Measurements from ENCODE around the gene NKG7.

NKG7 gene

GRCh38 chr19:51380379-51380778, 7.9 kb upstream of the NKG7 start:
- DNase-seq: no peak
- H3K36me3 ChIP-seq (ENCODE audit: control insufficient read depth in 1 of 2, insufficient read depth in 2 of 2, low read depth in 1 of 2, low read length in 2 of 2): no peaks in the 10 kb centered on the region
- no peaks in the 10 kb centered on the region for H3K9me3 ChIP-seq (ENCODE audit: control insufficient read depth, low read length)
- H2BK15ac ChIP-seq (ENCODE audit: low read depth, poor library complexity, severe bottlenecking): no peak overlapping the region
- no peaks in the 10 kb centered on the region for H3K4me1 ChIP-seq (ENCODE audit: control insufficient read depth, insufficient read depth, low read depth, low read length)
- no peak overlapping the region for H2AFZ ChIP-seq (ENCODE audit: low read depth, low read length)
- H2AK5ac ChIP-seq (ENCODE audit: low read length, severe bottlenecking): no peak overlapping the region
- no peak overlapping the region for H4K91ac ChIP-seq (ENCODE audit: low read length)
- no peak overlapping the region for H3K9ac ChIP-seq (ENCODE audit: low read length)
- no peaks in the 10 kb centered on the region for H3K27me3 ChIP-seq (ENCODE audit: control insufficient read depth in 1 of 2, insufficient read depth in 1 of 2, low read length in 2 of 2)
- H3K4me3 ChIP-seq (ENCODE audit: insufficient read depth in 1 of 2, low read depth in 1 of 2, low read length in 2 of 2): no peak overlapping the region
- H2BK12ac ChIP-seq (ENCODE audit: low read length in 2 of 2): no peak overlapping the region
- no peak overlapping the region for H2BK5ac ChIP-seq (ENCODE audit: low read depth, low read length, poor library complexity, severe bottlenecking)
- H3K4me2 ChIP-seq (ENCODE audit: low read length, poor library complexity, severe bottlenecking): no peak overlapping the region
- H3K14ac ChIP-seq (ENCODE audit: low read length in 2 of 2): no peak overlapping the region
- H4K8ac ChIP-seq (ENCODE audit: low read length): no peak overlapping the region
- no peak overlapping the region for H3K23ac ChIP-seq (ENCODE audit: low read length in 2 of 2)
- no peak overlapping the region for H3K27ac ChIP-seq (ENCODE audit: low read length, poor library complexity, severe bottlenecking)
- H3K79me1 ChIP-seq (replicated peaks; ENCODE audit: low read length, poor library complexity, severe bottlenecking): no peaks in the 10 kb centered on the region
- no peak overlapping the region for H3K4ac ChIP-seq (ENCODE audit: low read depth in 1 of 2, low read length in 2 of 2)
- no peak overlapping the region for H2BK120ac ChIP-seq (ENCODE audit: low read depth, low read length)
- 96% methylated on average over 9 of the region's 9 CpGs for WGBS
- no peak overlapping the region for H3K18ac ChIP-seq (ENCODE audit: low read depth in 1 of 2, low read length in 2 of 2)

GRCh38 chr19:51377422-51377821, 5.0 kb upstream of the NKG7 start:
- H3K4me2 ChIP-seq (ENCODE audit: low read length, poor library complexity, severe bottlenecking): no peak overlapping the region
- no peak overlapping the region for H3K9ac ChIP-seq (ENCODE audit: low read length)
- H3K4me1 ChIP-seq (ENCODE audit: control insufficient read depth, insufficient read depth, low read depth, low read length): no peaks in the 10 kb centered on the region
- no peak overlapping the region for H2BK5ac ChIP-seq (ENCODE audit: low read depth, low read length, poor library complexity, severe bottlenecking)
- DNase-seq: no peak
- no peaks in the 10 kb centered on the region for H3K9me3 ChIP-seq (ENCODE audit: control insufficient read depth, low read length)
- H3K27me3 ChIP-seq (ENCODE audit: control insufficient read depth in 1 of 2, insufficient read depth in 1 of 2, low read length in 2 of 2): peaks cover 0 to 6% of the 10 kb centered on the region in 2 experiments
- no peak overlapping the region for H2AK5ac ChIP-seq (ENCODE audit: low read length, severe bottlenecking)
- H3K14ac ChIP-seq (ENCODE audit: low read length in 2 of 2): no peak overlapping the region
- H3K27ac ChIP-seq (ENCODE audit: low read length, poor library complexity, severe bottlenecking): no peak overlapping the region
- H2BK15ac ChIP-seq (ENCODE audit: low read depth, poor library complexity, severe bottlenecking): no peak overlapping the region
- no peak overlapping the region for H2BK12ac ChIP-seq (ENCODE audit: low read length in 2 of 2)
- no peak overlapping the region for H3K4me3 ChIP-seq (ENCODE audit: insufficient read depth in 1 of 2, low read depth in 1 of 2, low read length in 2 of 2)
- no peak overlapping the region for H4K91ac ChIP-seq (ENCODE audit: low read length)
- H4K8ac ChIP-seq (ENCODE audit: low read length): no peak overlapping the region
- H3K4ac ChIP-seq (ENCODE audit: low read depth in 1 of 2, low read length in 2 of 2): no peak overlapping the region
- WGBS: 100% methylated on average over 2 of the region's 2 CpGs
- H2BK120ac ChIP-seq (ENCODE audit: low read depth, low read length): no peak overlapping the region
- H3K23ac ChIP-seq (ENCODE audit: low read length in 2 of 2): no peak overlapping the region
- H3K18ac ChIP-seq (ENCODE audit: low read depth in 1 of 2, low read length in 2 of 2): no peak overlapping the region
- H3K79me1 ChIP-seq (replicated peaks; ENCODE audit: low read length, poor library complexity, severe bottlenecking): no peaks in the 10 kb centered on the region
- H3K36me3 ChIP-seq (ENCODE audit: control insufficient read depth in 1 of 2, insufficient read depth in 2 of 2, low read depth in 1 of 2, low read length in 2 of 2): no peaks in the 10 kb centered on the region
- no peak overlapping the region for H2AFZ ChIP-seq (ENCODE audit: low read depth, low read length)

GRCh38 chr19:51375504-51376221, 3.2 kb upstream of the NKG7 start:
- H2AK5ac ChIP-seq (ENCODE audit: low read length, severe bottlenecking): no peak overlapping the region
- no peak overlapping the region for H3K4ac ChIP-seq (ENCODE audit: low read depth in 1 of 2, low read length in 2 of 2)
- 76% methylated on average over 10 of the region's 11 CpGs for WGBS
- H3K4me1 ChIP-seq (ENCODE audit: control insufficient read depth, insufficient read depth, low read depth, low read length): no peaks in the 10 kb centered on the region
- no peaks in the 10 kb centered on the region for H3K79me1 ChIP-seq (replicated peaks; ENCODE audit: low read length, poor library complexity, severe bottlenecking)
- no peak overlapping the region for H3K23ac ChIP-seq (ENCODE audit: low read length in 2 of 2)
- H2BK12ac ChIP-seq (ENCODE audit: low read length in 2 of 2): no peak overlapping the region
- H3K4me2 ChIP-seq (ENCODE audit: low read length, poor library complexity, severe bottlenecking): no peak overlapping the region
- DNase-seq: no peak
- no peaks in the 10 kb centered on the region for H3K9me3 ChIP-seq (ENCODE audit: control insufficient read depth, low read length)
- no peaks in the 10 kb centered on the region for H3K36me3 ChIP-seq (ENCODE audit: control insufficient read depth in 1 of 2, insufficient read depth in 2 of 2, low read depth in 1 of 2, low read length in 2 of 2)
- H4K91ac ChIP-seq (ENCODE audit: low read length): no peak overlapping the region
- no peak overlapping the region for H2AFZ ChIP-seq (ENCODE audit: low read depth, low read length)
- no peak overlapping the region for H2BK5ac ChIP-seq (ENCODE audit: low read depth, low read length, poor library complexity, severe bottlenecking)
- H3K18ac ChIP-seq (ENCODE audit: low read depth in 1 of 2, low read length in 2 of 2): no peak overlapping the region
- no peak overlapping the region for H4K8ac ChIP-seq (ENCODE audit: low read length)
- no peak overlapping the region for H3K27ac ChIP-seq (ENCODE audit: low read length, poor library complexity, severe bottlenecking)
- peaks cover 4 to 20% of the 10 kb centered on the region in 2 experiments for H3K27me3 ChIP-seq (ENCODE audit: control insufficient read depth in 1 of 2, insufficient read depth in 1 of 2, low read length in 2 of 2)
- H3K4me3 ChIP-seq (ENCODE audit: insufficient read depth in 1 of 2, low read depth in 1 of 2, low read length in 2 of 2): no peak overlapping the region
- no peak overlapping the region for H2BK120ac ChIP-seq (ENCODE audit: low read depth, low read length)
- no peak overlapping the region for H2BK15ac ChIP-seq (ENCODE audit: low read depth, poor library complexity, severe bottlenecking)
- H3K14ac ChIP-seq (ENCODE audit: low read length in 2 of 2): no peak overlapping the region
- no peak overlapping the region for H3K9ac ChIP-seq (ENCODE audit: low read length)

- Histone ChIP-seq H3K18ac (ENCODE audit: low read depth in 1 of 2, low read length in 2 of 2) (no peak overlapping the region), H3K4ac (ENCODE audit: low read depth in 1 of 2, low read length in 2 of 2) (no peak overlapping the region), H3K23ac (ENCODE audit: low read length in 2 of 2) (no peak overlapping the region), H3K4me2 (ENCODE audit: low read length, poor library complexity, severe bottlenecking) (no peak overlapping the region), H3K4me3 (ENCODE audit: insufficient read depth in 1 of 2, low read depth in 1 of 2, low read length in 2 of 2) (no peak overlapping the region), H3K27ac (ENCODE audit: low read length, poor library complexity, severe bottlenecking) (no peak overlapping the region), H2BK15ac (ENCODE audit: low read depth, poor library complexity, severe bottlenecking) (no peak overlapping the region), H2BK12ac (ENCODE audit: low read length in 2 of 2) (no peak overlapping the region), H3K9me3 (ENCODE audit: control insufficient read depth, low read length) (no peaks in the 10 kb centered on the region), H3K36me3 (ENCODE audit: control insufficient read depth in 1 of 2, insufficient read depth in 2 of 2, low read depth in 1 of 2, low read length in 2 of 2) (no peaks in the 10 kb centered on the region), H2BK5ac (ENCODE audit: low read depth, low read length, poor library complexity, severe bottlenecking) (no peak overlapping the region), H3K9ac (ENCODE audit: low read length) (no peak overlapping the region), H3K79me1 (replicated peaks; ENCODE audit: low read length, poor library complexity, severe bottlenecking) (peaks cover 6% of the 10 kb centered on the region), H4K91ac (ENCODE audit: low read length) (no peak overlapping the region), H3K4me1 (ENCODE audit: control insufficient read depth, insufficient read depth, low read depth, low read length) (peaks cover 8% of the 10 kb centered on the region), H4K8ac (ENCODE audit: low read length) (no peak overlapping the region), H2BK120ac (ENCODE audit: low read depth, low read length) (no peak overlapping the region), H2AFZ (ENCODE audit: low read depth, low read length) (no peak overlapping the region), H2AK5ac (ENCODE audit: low read length, severe bottlenecking) (no peak overlapping the region), H3K14ac (ENCODE audit: low read length in 2 of 2) (no peak overlapping the region), H3K27me3 (ENCODE audit: control insufficient read depth in 1 of 2, insufficient read depth in 1 of 2, low read length in 2 of 2) (peaks cover 4 to 20% of the 10 kb centered on the region in 2 experiments)
- no peak for DNase-seq
- WGBS: 90% methylated on average over 18 of the region's 18 CpGs
Observed at GRCh38 chr19:51372021-51372648, 319 bp downstream of the NKG7 start.
